NCI-H2227 (cell line): ENCODE results near the gene MYEOV.

ENCODE experiments used
- DNase-seq: peaks from one replicate; lab custom pipeline; 2025; ENCODE audit not compliant: unreplicated experiment; lab: John Stamatoyannopoulos, UW

The MYEOV gene

DNA sequence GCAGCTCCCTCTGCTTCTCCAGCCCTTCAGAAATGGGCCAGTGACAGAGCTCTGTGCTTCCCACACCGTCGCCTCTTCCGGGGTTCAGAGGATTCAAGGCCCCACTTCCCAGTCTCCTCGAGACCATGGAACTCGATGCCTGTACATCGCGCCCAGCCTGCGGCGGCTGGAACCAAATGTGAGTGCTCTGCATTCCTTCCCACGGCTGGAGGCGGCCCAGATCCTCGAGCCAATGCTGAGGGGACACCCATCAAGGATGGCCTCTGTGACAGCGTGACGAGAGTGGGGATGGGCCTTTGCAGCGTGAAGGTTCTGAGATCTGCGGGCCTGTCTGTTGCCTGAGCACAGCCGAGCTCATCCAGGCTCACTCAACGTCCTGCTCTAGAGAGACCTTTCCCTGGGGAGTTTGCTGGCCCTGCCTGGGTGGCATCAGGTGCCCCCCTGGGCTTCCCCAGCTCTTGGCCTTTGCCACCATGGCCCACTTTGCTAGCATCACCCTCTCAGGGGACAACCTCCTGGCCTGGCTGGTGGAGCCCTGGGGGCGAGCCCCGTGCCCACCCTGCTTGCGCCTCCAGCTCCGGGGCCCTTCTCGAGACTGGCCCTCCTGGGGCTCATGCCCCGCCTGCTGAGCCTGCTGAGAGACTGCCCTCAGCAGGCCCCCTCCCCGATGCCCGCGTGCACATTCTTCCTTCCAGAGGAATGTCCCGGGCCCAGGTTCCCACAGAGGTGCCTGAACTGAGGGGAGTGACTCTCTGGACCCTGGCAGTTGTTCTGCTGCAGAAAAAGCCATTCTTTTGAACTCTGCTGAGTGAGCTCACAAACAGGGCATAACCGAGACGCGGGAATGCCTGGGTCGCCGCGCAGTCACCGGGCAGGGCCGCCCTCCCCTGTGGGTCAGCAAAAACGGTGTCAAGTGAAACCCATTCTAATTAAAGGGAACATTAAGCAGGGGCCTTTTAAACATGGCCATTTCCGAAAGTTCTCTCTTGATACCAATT, 7.3 kb upstream of the MYEOV start:
- no peak for DNase-seq

- no peak for DNase-seq
These were observed 5.7 kb upstream of the MYEOV start for GRCh38 chr11:69287968-69288882.

DNA sequence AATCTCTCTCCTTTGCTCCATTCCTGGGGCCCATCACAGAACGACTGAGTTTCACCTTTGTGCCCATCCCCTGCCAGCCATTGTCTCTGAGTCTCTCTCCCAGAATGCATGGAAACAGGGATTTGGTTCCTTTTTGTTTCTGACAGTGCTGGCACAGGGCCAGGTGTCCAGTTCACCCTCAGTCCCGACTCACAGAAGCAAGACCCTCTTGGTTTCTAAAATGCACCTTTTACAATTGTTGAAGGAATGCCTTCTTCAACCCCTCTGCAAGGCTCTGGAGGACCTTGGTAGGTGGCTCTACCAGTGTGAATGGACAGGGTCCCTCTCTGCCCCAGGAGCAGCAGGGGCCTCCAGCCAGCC, 5.1 kb upstream of the MYEOV start:
- DNase-seq = no peak

GRCh38 chr11:69290806-69291205, 3.1 kb upstream of the MYEOV start:
- no peak for DNase-seq

DNA sequence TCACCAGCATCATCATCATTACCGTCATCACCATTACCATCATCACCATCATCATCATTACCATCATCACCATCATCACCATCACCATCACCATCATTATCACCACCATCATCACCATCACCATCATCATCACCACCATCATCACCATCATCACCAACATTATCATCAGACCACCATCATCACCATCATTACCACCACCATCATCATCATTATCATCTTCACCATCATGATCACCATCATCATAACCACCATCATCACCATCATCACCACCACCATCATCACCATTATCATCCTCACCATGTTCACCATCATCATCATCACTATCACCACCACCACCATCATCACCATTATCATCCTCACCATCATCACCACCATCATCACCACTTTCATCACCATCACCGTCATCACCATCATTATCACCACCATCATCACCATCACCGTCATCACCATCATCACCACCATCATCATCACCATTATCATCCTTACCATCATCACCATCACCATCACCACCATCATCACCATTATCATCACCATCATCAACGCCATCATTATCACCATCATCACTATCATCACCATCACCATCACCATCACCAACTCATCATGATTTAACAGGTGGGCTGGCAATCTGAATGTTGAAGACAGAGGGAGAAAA, 2.4 kb upstream of the MYEOV start:
- DNase-seq = no peak

DNA sequence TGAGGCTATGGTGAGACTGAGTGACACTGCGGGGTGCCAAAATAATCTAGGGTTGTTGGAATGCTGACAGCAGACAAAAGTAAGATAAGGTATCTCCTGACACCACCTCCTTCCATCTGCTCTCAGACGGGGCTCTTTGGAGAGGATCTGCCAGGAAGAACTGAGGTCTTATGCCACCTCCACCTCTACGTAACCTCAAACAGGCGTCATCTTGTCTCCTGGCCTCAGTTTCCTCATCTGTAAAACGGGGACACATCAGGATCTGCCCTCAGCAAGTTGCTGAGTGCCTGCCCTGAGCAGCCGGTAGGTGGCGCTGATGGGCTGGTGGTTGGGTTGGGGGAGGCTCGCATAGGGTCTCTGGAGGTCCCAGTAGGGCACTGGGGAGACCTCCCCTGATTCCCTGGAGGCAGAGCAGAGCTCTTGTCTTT, 1.7 kb upstream of the MYEOV start:
- no peak for DNase-seq

- DNase-seq = no peak
These were observed 868 bp upstream of the MYEOV start for GRCh38 chr11:69293087-69293486.

- no peak for DNase-seq
These were observed 670 bp downstream of the MYEOV start for GRCh38 chr11:69294571-69295078.

DNA sequence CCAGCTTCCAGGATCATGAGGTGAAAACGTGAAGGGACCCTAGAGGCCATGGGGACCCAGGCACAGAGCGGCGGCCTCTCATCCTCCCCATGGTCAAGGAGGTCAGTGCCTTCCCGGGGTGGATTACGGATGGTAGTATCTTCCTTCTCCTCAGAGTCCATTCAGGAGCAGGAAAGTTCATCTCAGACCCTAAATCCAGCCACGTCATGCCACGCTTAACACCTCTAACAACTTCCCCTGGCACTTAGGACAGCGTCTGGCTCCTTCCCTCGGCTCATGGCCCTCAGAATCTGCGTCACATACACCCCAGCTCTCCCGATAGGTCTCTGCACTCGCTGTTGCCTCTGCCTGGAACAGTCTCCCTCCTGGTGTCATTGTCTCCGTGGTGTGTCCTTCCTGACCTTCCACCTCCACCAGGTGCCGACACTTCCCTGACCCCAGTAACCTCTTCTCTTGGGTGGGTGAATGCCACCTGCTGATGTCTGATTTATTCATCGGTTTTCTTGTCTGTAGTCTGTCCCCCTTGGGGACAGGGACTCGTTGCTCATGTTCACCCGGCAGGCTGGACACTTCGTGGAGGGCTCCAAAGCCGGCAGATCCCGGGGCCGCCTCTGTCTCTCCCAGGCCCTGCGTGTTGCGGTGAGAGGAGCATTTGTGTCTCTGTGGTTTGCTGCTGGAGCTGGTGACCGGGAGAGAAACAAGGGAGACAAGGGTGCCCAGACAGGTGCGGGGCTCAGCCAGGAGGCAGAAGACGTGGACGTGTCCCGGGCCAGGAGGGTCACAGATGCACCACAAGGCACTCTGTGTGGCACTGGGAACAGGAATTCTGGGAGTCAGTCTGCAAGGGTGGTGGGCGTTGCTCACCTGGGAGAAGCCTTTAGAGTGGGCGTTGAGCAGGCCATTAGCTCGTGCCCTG, 1.4 kb downstream of the MYEOV start:
- DNase-seq = no peak

GRCh38 chr11:69295995-69296889, 2.3 kb downstream of the MYEOV start:
- no peak for DNase-seq

DNA sequence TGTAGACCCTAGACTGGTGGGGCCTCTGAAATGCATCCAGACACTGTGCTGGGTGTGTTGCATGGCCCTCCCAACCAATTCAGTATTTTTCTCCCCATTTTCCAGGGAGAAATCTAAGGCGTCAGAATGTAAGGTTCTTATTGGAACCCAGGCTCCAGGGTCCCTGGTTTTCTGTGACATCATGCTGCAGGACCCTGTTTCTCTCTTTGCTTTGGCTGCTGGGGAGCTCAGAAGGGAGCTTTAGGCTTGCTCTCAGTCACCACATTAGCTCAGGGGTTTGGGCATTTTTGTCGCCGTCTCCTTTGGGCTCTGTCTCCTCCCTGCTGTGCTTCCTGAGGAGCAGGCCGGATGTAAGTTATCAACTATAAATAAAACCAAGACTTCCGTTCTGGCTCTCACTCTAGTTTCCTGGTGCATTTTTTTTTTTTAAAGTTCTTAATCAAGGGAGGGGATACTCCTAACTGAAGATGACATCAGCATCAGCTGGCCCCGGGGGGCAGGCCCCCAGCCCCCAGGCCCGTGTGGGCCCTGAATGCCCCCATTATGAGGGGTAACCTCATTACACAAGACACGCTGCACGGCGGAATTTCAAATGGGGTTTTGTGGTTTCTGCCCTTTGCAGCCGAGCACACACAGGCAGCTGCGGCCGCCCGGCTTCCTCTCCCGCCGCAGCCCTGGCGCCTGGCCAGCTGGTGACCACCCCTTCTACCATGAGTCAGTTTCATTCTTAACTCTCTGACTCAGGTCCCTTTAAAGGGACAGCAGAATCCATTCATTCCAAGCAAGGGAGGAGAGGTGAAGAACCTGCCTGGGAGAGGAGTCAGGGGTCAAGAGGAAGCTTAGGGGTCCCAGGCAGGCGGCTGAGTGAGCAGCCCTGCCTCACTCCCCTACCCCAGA, 3.2 kb downstream of the MYEOV start:
- peak; percentile 66 for DNase-seq

- DNase-seq = no peak
These were observed 3.9 kb downstream of the MYEOV start for GRCh38 chr11:69297787-69298266.

DNA sequence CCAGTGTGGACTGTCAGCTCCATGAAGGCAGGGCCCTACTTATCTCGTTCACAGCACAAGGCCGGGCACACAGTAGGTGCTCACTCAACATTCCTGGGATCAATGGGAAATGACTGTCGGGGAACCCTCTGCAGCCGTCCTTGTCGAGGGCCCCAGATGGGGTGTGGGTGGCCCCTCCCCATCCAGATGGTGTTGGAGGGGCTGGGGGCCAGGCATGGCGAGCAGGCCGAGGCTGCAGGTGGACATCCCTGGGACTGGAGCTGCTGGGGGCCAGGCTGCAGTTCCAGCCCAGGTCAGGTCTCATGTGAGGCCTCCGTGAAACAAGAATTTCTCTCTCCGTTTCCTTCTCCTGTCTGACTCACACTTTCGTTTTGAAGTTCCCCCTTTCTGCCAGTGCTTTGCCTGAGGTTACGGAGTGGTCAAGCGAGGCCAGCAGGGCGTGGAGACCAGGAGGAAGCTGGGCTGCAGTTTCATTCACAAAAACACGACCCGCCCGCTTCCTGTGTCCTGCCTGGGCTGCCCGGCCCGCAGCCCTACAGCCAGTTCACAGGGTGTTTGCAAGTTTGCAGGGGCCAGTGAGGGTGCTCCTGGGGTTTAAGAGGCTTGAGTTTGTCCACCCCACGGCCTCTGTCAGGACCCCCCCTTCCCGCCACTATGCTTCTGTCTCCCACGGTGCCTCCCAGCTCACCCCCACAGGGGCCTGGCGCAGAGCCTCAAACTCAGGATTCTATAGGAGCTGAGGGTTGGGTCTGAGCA, 4.5 kb downstream of the MYEOV start:
- DNase-seq = no peak

GRCh38 chr11:69299023-69299461, 5.1 kb downstream of the MYEOV start:
- no peak for DNase-seq

DNA sequence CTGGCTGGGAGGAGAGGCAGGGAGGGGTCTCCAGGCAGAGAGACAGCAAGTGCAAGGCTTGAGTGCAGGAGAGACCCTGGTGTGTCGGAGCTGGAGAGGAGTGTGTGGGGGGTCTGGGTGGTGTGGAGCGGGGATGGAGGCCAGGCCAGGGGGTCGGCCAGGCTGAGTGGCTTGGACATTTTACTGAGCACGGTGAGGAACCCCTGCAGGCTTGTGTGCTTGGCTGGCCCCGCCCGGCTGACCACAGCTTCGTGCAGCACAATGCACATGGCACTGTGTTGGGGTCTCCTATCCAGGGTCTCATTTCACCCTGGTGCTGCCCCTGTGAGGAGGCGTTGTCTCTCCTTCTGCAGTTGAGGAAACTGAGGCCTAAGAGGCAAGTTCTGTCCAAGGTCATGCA, 5.6 kb downstream of the MYEOV start:
- no peak for DNase-seq

DNA sequence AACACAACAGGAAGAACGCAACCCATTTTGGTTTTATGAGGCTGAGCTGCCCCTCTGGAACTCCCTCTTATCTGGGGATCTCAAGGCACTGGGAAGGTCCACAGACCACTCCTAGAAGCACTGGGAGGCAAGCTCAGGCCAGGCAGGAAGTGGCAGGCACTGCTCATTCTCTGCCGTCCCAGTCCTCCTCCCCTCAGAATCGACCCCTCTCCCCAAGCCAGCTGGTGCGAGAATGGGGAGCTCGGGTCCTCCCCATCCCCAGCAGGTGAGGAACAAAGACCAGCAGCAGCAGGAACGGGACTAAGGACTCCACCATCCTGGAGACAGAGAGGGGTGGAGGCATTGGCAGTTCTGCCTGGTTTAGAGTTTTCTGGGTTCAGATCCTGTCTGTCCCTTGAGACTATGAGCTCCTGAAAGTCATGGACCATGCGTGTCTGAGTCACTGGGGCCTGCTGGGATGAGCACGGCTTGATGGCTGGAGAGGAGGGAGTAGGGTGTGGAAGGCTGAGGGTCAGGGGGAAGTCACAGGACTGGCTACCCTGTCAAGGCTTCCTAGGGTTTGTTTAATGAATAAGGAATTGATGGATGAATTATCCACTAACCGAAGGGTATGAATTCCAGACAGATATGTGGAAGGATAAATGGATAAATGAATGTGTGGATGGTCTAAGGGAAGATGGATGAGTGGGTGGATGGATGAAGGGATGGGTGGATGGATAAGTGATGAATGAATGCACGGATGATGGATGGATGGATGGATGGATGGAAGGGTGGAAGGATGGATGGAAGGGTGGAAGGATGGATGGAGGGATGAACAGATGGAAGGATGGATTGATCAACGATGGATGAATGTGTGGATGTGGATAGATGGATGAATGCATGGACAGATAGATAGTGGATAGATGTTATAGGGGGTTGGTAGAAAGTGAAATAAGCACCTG, 6.4 kb downstream of the MYEOV start:
- no peak for DNase-seq
